ENCODE measurements around the gene ZNF550. TPM values are rescaled to one million over a fixed set of nuclear protein-coding genes. Genes with fewer than 3 reads are reported as not detected.

ZNF550 gene
- total and polyA plus RNA-seq, 2 donors (not counting 3 experiments of a cell fraction or from before 2014, with no cell fraction given): 2.0 to 8.4 TPM

- no peaks in the 10 kb centered on the region for H3K9me1 ChIP-seq (replicated peaks; ENCODE audit: control insufficient read depth, extremely low read depth, insufficient read depth, low read length)
- FAIRE-seq (no peak), DNase-seq (ENCODE audit: low read depth, low spot score) (no peak)
- H3K9ac ChIP-seq (replicated peaks; ENCODE audit: extremely low read depth, insufficient read depth, low read length): no peak overlapping the region
- H3K27ac ChIP-seq (ENCODE audit: insufficient read depth, low read depth, low read length): no peak overlapping the region
- H4K20me1 ChIP-seq (replicated peaks; ENCODE audit: control insufficient read depth, extremely low read depth, insufficient read depth, low read length): no peaks in the 10 kb centered on the region
- POLR2A ChIA-PET: no interaction called here
- dilution Hi-C loops (cut with MboI; ENCODE audit: extremely low pct_ligation_motif_present, low sequenced_read_pairs) (no loop called here), intact Hi-C loops (cut with micrococcal nuclease) (no loop called here)
- no TSS peak for BruUV-seq (replicated peaks)
- no peak overlapping the region for H3K4me2 ChIP-seq (ENCODE audit: insufficient read depth, low read length)
- no peaks in the 10 kb centered on the region for H3K79me2 ChIP-seq (ENCODE audit: control insufficient read depth, insufficient read depth, low read length)
- no peaks in the 10 kb centered on the region for H3K4me1 ChIP-seq (ENCODE audit: control insufficient read depth, extremely low read depth, insufficient read depth, low read length)
- TF ChIP-seq GATA2 (IDR thresholded peaks at IDR 0.05; ENCODE audit: insufficient read depth, insufficient read length, low read depth, low read length): no peak
- TF ChIP-seq EZH2 (IDR thresholded peaks at IDR 0.05; ENCODE audit: borderline replicate concordance, low read depth, low read length, severe bottlenecking): no peak
- no peak for TF ChIP-seq CTCF (IDR thresholded peaks at IDR 0.05; ENCODE audit: extremely low read depth in 1 of 2, insufficient read depth in 1 of 2, low read depth in 1 of 2, low read length in 2 of 2)
- no peak for TF ChIP-seq FOS (IDR thresholded peaks at IDR 0.05; ENCODE audit: borderline replicate concordance, insufficient read depth, low read length)
- no peak for TF ChIP-seq JUN (IDR thresholded peaks at IDR 0.05; ENCODE audit: borderline replicate concordance, insufficient read depth, insufficient read length, low read depth)
- TF ChIP-seq MYC (IDR thresholded peaks at IDR 0.05; ENCODE audit: low read depth, low read length): no peak
- TF ChIP-seq POLR2A (IDR thresholded peaks at IDR 0.05; ENCODE audit: low read depth, low read length): no peak
- no peak for TF ChIP-seq POLR2AphosphoS5 (IDR thresholded peaks at IDR 0.05; ENCODE audit: insufficient read depth, low read depth, low read length)
- no peak for TF ChIP-seq MAX (IDR thresholded peaks at IDR 0.05; ENCODE audit: insufficient read depth, insufficient read length)
- no peak overlapping the region for H2AFZ ChIP-seq (ENCODE audit: low read depth, low read length)
- H3K27me3 ChIP-seq (ENCODE audit: control insufficient read depth in 2 of 2, insufficient read depth in 2 of 2, low read length in 2 of 2): no peaks in the 10 kb centered on the region
- H3K36me3 ChIP-seq (ENCODE audit: control insufficient read depth in 2 of 2, extremely low read depth in 1 of 2, insufficient read depth in 2 of 2, low read length in 2 of 2): peaks cover 0 to 9% of the 10 kb centered on the region in 2 experiments
- CTCF ChIA-PET: no interaction called here
- peaks cover 4% of the 10 kb centered on the region for H3K9me3 ChIP-seq (replicated peaks; ENCODE audit: control insufficient read depth, insufficient read depth, low read length)
- H3K4me3 ChIP-seq (replicated peaks in 1 of 3; ENCODE audit: insufficient read depth in 1 of 3, low read depth in 1 of 3, low read length in 3 of 3): no peak overlapping the region
Observed at GRCh38 chr19:57511484-57511883, 48.2 kb downstream of the ZNF550 start.

Measured in endothelial cell of umbilical vein (primary cell).